Muscle of back (tissue), 11 donors: ENCODE measurements around the gene MDN1. TPM values are rescaled to one million over a fixed set of nuclear protein-coding genes. Genes with fewer than 3 reads are reported as not detected.
"Not testable (repeated sequence)": the region's sequence is repeated elsewhere in the genome, so short reads cannot be mapped to it uniquely, and the experiment has no call there.

Experiments
- DNase-seq, 3 donors: peaks; one replicate each; pipeline versions ENCODE4 v3.0.0 to v3.0.0-alpha.2; 2013
- polyA plus RNA-seq, 10 donors: library from polyadenylated mRNA; unstranded; fragments of 120-200 nt; gene quantifications; one replicate each; pipeline ENCODE4 v1.2.1, GENCODE V29; 2013; ENCODE audit not compliant: insufficient read length in 10 of 10

The MDN1 gene
- polyA plus RNA-seq, 10 donors = 23.6 to 34.6 (median 30.7) TPM

- no peak for DNase-seq
Observed at GRCh38 chr6:89777455-89777854, 42.1 kb downstream of the MDN1 start.

GRCh38 chr6:89776583-89777233 is 42.9 kb downstream of the MDN1 start:
- DNase-seq = no peak

GRCh38 chr6:89775150-89775549 is 44.4 kb downstream of the MDN1 start:
- DNase-seq = no peak

- no peak for DNase-seq
Observed at GRCh38 chr6:89769572-89769971, 50.0 kb downstream of the MDN1 start.

- DNase-seq = no peak
Observed at GRCh38 chr6:89768324-89768723, 51.3 kb downstream of the MDN1 start.

GRCh38 chr6:89763550-89763949 is 56.0 kb downstream of the MDN1 start:
- DNase-seq = no peak

GRCh38 chr6:89758830-89759229 is 60.8 kb downstream of the MDN1 start:
- DNase-seq = no peak

GRCh38 chr6:89750338-89750737 is 69.3 kb downstream of the MDN1 start:
- no peak for DNase-seq

GRCh38 chr6:89749918-89750317 is 69.7 kb downstream of the MDN1 start:
- no peak for DNase-seq

- DNase-seq = no peak
Observed at GRCh38 chr6:89745716-89746115, 73.9 kb downstream of the MDN1 start.

- DNase-seq = no peak
Observed at GRCh38 chr6:89745096-89745495, 74.5 kb downstream of the MDN1 start.

- DNase-seq = no peak
Observed at GRCh38 chr6:89736893-89737292, 82.7 kb downstream of the MDN1 start.

GRCh38 chr6:89734526-89734925 is 85.1 kb downstream of the MDN1 start:
- DNase-seq = no peak

GRCh38 chr6:89731924-89732567 is 87.5 kb downstream of the MDN1 start:
- no peak for DNase-seq

- DNase-seq = not testable (repeated sequence)
Observed at GRCh38 chr6:89731262-89731661, 88.3 kb downstream of the MDN1 start.

- no peak for DNase-seq
Observed at GRCh38 chr6:89729818-89730217, 89.8 kb downstream of the MDN1 start.

GRCh38 chr6:89727501-89727900 is 92.1 kb downstream of the MDN1 start:
- no peak for DNase-seq

GRCh38 chr6:89724981-89725380 is 94.6 kb downstream of the MDN1 start:
- no peak for DNase-seq

GRCh38 chr6:89723046-89723445 is 96.5 kb downstream of the MDN1 start:
- DNase-seq = no peak

GRCh38 chr6:89716532-89716931 is 103.1 kb downstream of the MDN1 start:
- no peak for DNase-seq

- peak in 2 of 3 donors; percentile 5 to 11 for DNase-seq
Observed at GRCh38 chr6:89711801-89712200, 107.8 kb downstream of the MDN1 start.

GRCh38 chr6:89708316-89708715 is 111.3 kb downstream of the MDN1 start:
- DNase-seq = no peak

GRCh38 chr6:89707766-89708165 is 111.8 kb downstream of the MDN1 start:
- no peak for DNase-seq

GRCh38 chr6:89706121-89706520 is 113.5 kb downstream of the MDN1 start:
- no peak for DNase-seq
